ENCODE measurements around the gene UBE2G1. TPM values are rescaled to one million over a fixed set of nuclear protein-coding genes. Genes with fewer than 3 reads are reported as not detected.

Gene UBE2G1
- total RNA-seq, 1 donor from 2014 or later, result 65.1 TPM

- Mint-ChIP-seq H3K27me3 (ENCODE audit: unreplicated experiment) (no peaks in the 10 kb centered on the region), H3K27ac (ENCODE audit: unreplicated experiment) (no peak overlapping the region), H3K4me3 (ENCODE audit: unreplicated experiment) (no peak overlapping the region), H3K4me1 (ENCODE audit: unreplicated experiment) (peaks cover 35% of the 10 kb centered on the region), H3K36me3 (ENCODE audit: unreplicated experiment) (no peaks in the 10 kb centered on the region), H3K9me3 (ENCODE audit: unreplicated experiment) (no peaks in the 10 kb centered on the region)
- no peak for TF ChIP-seq CTCF (IDR thresholded peaks at IDR 0.05)
- no peak for DNase-seq (ENCODE audit: extremely low spot score, unreplicated experiment)
Observed at GRCh38 chr17:4314179-4314578, 52.3 kb downstream of the UBE2G1 start.

- no peak for DNase-seq (ENCODE audit: extremely low spot score, unreplicated experiment)
- no peak overlapping the region for H3K4me3 Mint-ChIP-seq (ENCODE audit: unreplicated experiment)
- no peak for TF ChIP-seq CTCF (IDR thresholded peaks at IDR 0.05)
- H3K27me3 Mint-ChIP-seq (ENCODE audit: unreplicated experiment), result no peaks in the 10 kb centered on the region
- H3K36me3 Mint-ChIP-seq (ENCODE audit: unreplicated experiment), result no peaks in the 10 kb centered on the region
- peaks cover 31% of the 10 kb centered on the region for H3K4me1 Mint-ChIP-seq (ENCODE audit: unreplicated experiment)
- peak overlapping the region; percentile 16 for H3K27ac Mint-ChIP-seq (ENCODE audit: unreplicated experiment)
- H3K9me3 Mint-ChIP-seq (ENCODE audit: unreplicated experiment), result no peaks in the 10 kb centered on the region
Observed at GRCh38 chr17:4313221-4314114, 53.0 kb downstream of the UBE2G1 start.

- Mint-ChIP-seq H3K27me3 (ENCODE audit: unreplicated experiment) (no peaks in the 10 kb centered on the region), H3K9me3 (ENCODE audit: unreplicated experiment) (no peaks in the 10 kb centered on the region), H3K4me3 (ENCODE audit: unreplicated experiment) (no peak overlapping the region), H3K4me1 (ENCODE audit: unreplicated experiment) (peaks cover 36% of the 10 kb centered on the region), H3K36me3 (ENCODE audit: unreplicated experiment) (peaks cover 7% of the 10 kb centered on the region), H3K27ac (ENCODE audit: unreplicated experiment) (no peak overlapping the region)
- DNase-seq (ENCODE audit: extremely low spot score, unreplicated experiment), result no peak
- no peak for TF ChIP-seq CTCF (IDR thresholded peaks at IDR 0.05)
Observed at GRCh38 chr17:4310354-4311060, 56.0 kb downstream of the UBE2G1 start.

GRCh38 chr17:4309897-4310296 is 56.6 kb downstream of the UBE2G1 start:
- H3K27me3 Mint-ChIP-seq (ENCODE audit: unreplicated experiment), result no peaks in the 10 kb centered on the region
- no peak overlapping the region for H3K27ac Mint-ChIP-seq (ENCODE audit: unreplicated experiment)
- no peak overlapping the region for H3K4me3 Mint-ChIP-seq (ENCODE audit: unreplicated experiment)
- no peak for TF ChIP-seq CTCF (IDR thresholded peaks at IDR 0.05)
- peaks cover 7% of the 10 kb centered on the region for H3K36me3 Mint-ChIP-seq (ENCODE audit: unreplicated experiment)
- DNase-seq (ENCODE audit: extremely low spot score, unreplicated experiment), result no peak
- peaks cover 37% of the 10 kb centered on the region for H3K4me1 Mint-ChIP-seq (ENCODE audit: unreplicated experiment)
- H3K9me3 Mint-ChIP-seq (ENCODE audit: unreplicated experiment), result no peaks in the 10 kb centered on the region

Data from osteocyte (in vitro differentiated cells).